IMR-90 (cell line): Measurements from ENCODE around the gene ZNF223. TPM values are rescaled to one million over a fixed set of nuclear protein-coding genes. Genes with fewer than 3 reads are reported as not detected.
A peak's percentile ranks its signal among the peaks of the same experiment; 100 is the strongest.

Source experiments
- ATAC-seq: fragments of 200-7000 bp; cut with Tn5 transposase; 2 replicates; pipeline ENCODE4 v1.9.1; 2020; ENCODE audit warnings: low read depth, mild to moderate bottlenecking, moderate library complexity
- BruUV-seq: library from RNA; stranded (reverse); fragments of 400-500 nt; replicated peaks from 2 replicates; lab custom pipeline; 2021; lab: Mats Ljungman, UMichigan
- CTCF ChIA-PET: fragments of 300-600 bp; formaldehyde crosslinking; extraction: SDS; loops from one replicate; lab custom pipeline; 2021; ENCODE audit warnings: antibody characterized with exemption; lab: Yijun Ruan, JAX
- POLR2A ChIA-PET: fragments of 300-600 bp; sonication (Branson Sonifier 250); formaldehyde crosslinking; loops from one replicate; lab custom pipeline; 2022; ENCODE audit warnings: antibody characterized with exemption; ENCODE audit not compliant: unreplicated experiment; lab: Charles Lee
- DNase-seq: peaks from one replicate; pipeline ENCODE4 v3.0.0; 2013
- H2AFZ ChIP-seq: replicated peaks from 2 replicates; pipeline ENCODE3; 2013; ENCODE audit warnings: low read length, mild to moderate bottlenecking; ENCODE audit not compliant: poor library complexity
- H2AK5ac ChIP-seq: 2 replicates; pipeline ENCODE4 v1.6.1; 2013; ENCODE audit warnings: low read depth, low read length, inconsistent platforms
- H2AK9ac ChIP-seq: replicated peaks from 2 replicates; pipeline ENCODE3; 2013; ENCODE audit warnings: mild to moderate bottlenecking, low read depth, low read length, moderate library complexity; ENCODE audit not compliant: poor library complexity
- H2BK120ac ChIP-seq: 2 replicates; pipeline ENCODE4 v1.6.1; 2013; ENCODE audit warnings: low read depth, low read length, inconsistent platforms
- H2BK15ac ChIP-seq: 3 replicates; pipeline ENCODE4 v1.6.1; 2013; ENCODE audit warnings: low read depth, low read length, inconsistent platforms
- H2BK20ac ChIP-seq: 2 replicates; pipeline ENCODE4 v1.6.1; 2013; ENCODE audit warnings: low read depth, mild to moderate bottlenecking, inconsistent platforms, low read length, moderate library complexity
- H2BK5ac ChIP-seq: 2 replicates; pipeline ENCODE4 v1.6.1; 2013; ENCODE audit warnings: mild to moderate bottlenecking, low read depth, low read length, inconsistent platforms; ENCODE audit not compliant: poor library complexity, severe bottlenecking
- H3K14ac ChIP-seq: replicated peaks from 2 replicates; pipeline ENCODE4 v1.6.1; 2013; ENCODE audit warnings: low read depth, low read length, inconsistent platforms
- H3K18ac ChIP-seq: 2 replicates; pipeline ENCODE4 v1.6.1; 2013; ENCODE audit warnings: low read depth, low read length, control low read depth
- H3K23ac ChIP-seq: 2 replicates; pipeline ENCODE4 v1.6.1; 2013; ENCODE audit warnings: low read depth, low read length, inconsistent platforms
- H3K27ac ChIP-seq: 2 replicates; pipeline ENCODE4 v1.5.1; 2013; ENCODE audit warnings: mild to moderate bottlenecking, control low read depth, low read length; ENCODE audit not compliant: insufficient read depth
- H3K27me3 ChIP-seq: 2 replicates; pipeline ENCODE4 v1.6.1; 2013; ENCODE audit warnings: low read length; ENCODE audit not compliant: control insufficient read depth, insufficient read depth
- H3K36me3 ChIP-seq: 2 replicates; pipeline ENCODE4 v1.6.1; 2013; ENCODE audit warnings: low read length, mixed read lengths; ENCODE audit not compliant: control insufficient read depth, insufficient read depth
- H3K4ac ChIP-seq: 2 replicates; pipeline ENCODE4 v1.6.1; 2013; ENCODE audit warnings: low read depth, low read length, inconsistent platforms
- H3K4me1 ChIP-seq: 2 replicates; pipeline ENCODE4 v1.6.1; 2013; ENCODE audit warnings: low read length, mixed read lengths; ENCODE audit not compliant: control insufficient read depth, insufficient read depth
- H3K4me2 ChIP-seq: 2 replicates; pipeline ENCODE4 v1.6.1; 2013; ENCODE audit warnings: low read depth, mild to moderate bottlenecking, control low read depth, low read length, moderate library complexity
- H3K4me3 ChIP-seq: 2 replicates; pipeline ENCODE4 v1.5.1; 2013; ENCODE audit warnings: low read depth, mild to moderate bottlenecking, control low read depth, low read length, moderate library complexity; ENCODE audit not compliant: insufficient read depth
- H3K56ac ChIP-seq: 2 replicates; pipeline ENCODE4 v1.6.1; 2013; ENCODE audit warnings: low read length, inconsistent platforms; ENCODE audit not compliant: insufficient read depth; ENCODE audit errors: extremely low read depth
- H3K79me1 ChIP-seq, 2 experiments: 2 replicates each; pipeline ENCODE4 v1.6.1; 2013; ENCODE audit warnings: low read length in 2 of 2, inconsistent platforms in 1 of 2, low read depth in 1 of 2
- H3K9ac ChIP-seq: 2 replicates; pipeline ENCODE4 v1.6.1; 2013; ENCODE audit warnings: low read depth, low read length, control low read depth
- H3K9me1 ChIP-seq: 2 replicates; pipeline ENCODE4 v1.6.1; 2013; ENCODE audit warnings: low read length, inconsistent platforms; ENCODE audit not compliant: insufficient read depth
- H3K9me3 ChIP-seq: 2 replicates; pipeline ENCODE4 v1.6.1; 2013; ENCODE audit warnings: low read length; ENCODE audit not compliant: control insufficient read depth, insufficient read depth
- H4K20me1 ChIP-seq: 2 replicates; pipeline ENCODE4 v1.6.1; 2013; ENCODE audit warnings: low read length, inconsistent platforms; ENCODE audit not compliant: insufficient read depth
- H4K5ac ChIP-seq: 2 replicates; pipeline ENCODE4 v1.6.1; 2013; ENCODE audit warnings: mild to moderate bottlenecking, low read depth, low read length, control low read depth
- H4K8ac ChIP-seq, 2 experiments: 2 replicates each; pipeline ENCODE4 v1.6.1; 2013; ENCODE audit warnings: low read depth in 2 of 2, low read length in 2 of 2, control low read depth in 1 of 2, inconsistent platforms in 1 of 2
- H4K91ac ChIP-seq: 2 replicates; pipeline ENCODE4 v1.6.1; 2013; ENCODE audit warnings: low read depth, low read length, inconsistent platforms; ENCODE audit not compliant: insufficient read depth
- CHD1 ChIP-seq: IDR thresholded peaks from 2 replicates; pipeline ENCODE4 v1.6.1; 2012; ENCODE audit warnings: low read depth, low read length, improper control_type of control experiment
- ELK1 ChIP-seq: fragments of 150-350 bp; IDR thresholded peaks from 2 replicates; pipeline ENCODE4 v1.6.1; 2016; ENCODE audit warnings: low read depth, mild to moderate bottlenecking, low read length, moderate library complexity, borderline replicate concordance
- MXI1 ChIP-seq: IDR thresholded peaks from 2 replicates; pipeline ENCODE4 v1.6.1; 2012; ENCODE audit warnings: low read depth, mild to moderate bottlenecking, low read length, moderate library complexity, borderline replicate concordance
- WGBS, 2 experiments: methylation state at CpG; one replicate each; pipeline versions ENCODE4 v1.1.5 to v1.1.7; 2013; ENCODE audit warnings: missing lambda C conversion rate in 2 of 2; ENCODE audit not compliant: insufficient read length in 1 of 2; ENCODE audit errors: extremely low coverage in 2 of 2; 5-methylcytosine and 5-hydroxymethylcytosine counted together
- dilution Hi-C: fragments of 300-500 bp; cut with HindIII; formaldehyde crosslinking; loops from one replicate; pipeline ENCODE4 v1.14.3; 2018; ENCODE audit warnings: low sequenced_read_pairs; ENCODE audit not compliant: unreplicated experiment
- in situ Hi-C: fragments of 300-500 bp; cut with MboI; formaldehyde crosslinking; loops from 3 replicates; pipeline ENCODE4 v1.14.3; 2019; ENCODE audit warnings: low sequenced_read_pairs, inconsistent platforms, mixed read lengths
- intact Hi-C: fragments of 100-400 bp; cut with micrococcal nuclease; formaldehyde crosslinking; loops from 2 replicates; pipeline ENCODE4 v1.10.0; 2022
- polyA plus RNA-seq, 3 experiments: library from polyadenylated mRNA; depleted of rRNA; stranded (reverse); fragments of >200 nt; gene quantifications; 2 replicates each; pipeline ENCODE4 v1.2.3, GENCODE V29; 2012; ENCODE audit warnings: low replicate concordance in 1 of 3
- total RNA-seq: library from RNA; depleted of rRNA; stranded (reverse); fragments of >200 nt; gene quantifications from 2 replicates; pipeline ENCODE4 v1.2.3, GENCODE V29; 2012

The ZNF223 gene
- total and polyA plus RNA-seq, 2 of the 4 experiments (the other 2 are of a cell fraction), result 2.3 to 16.5 TPM

- WGBS, 2 experiments, result no CpG with 5 or more reads among the region's 4 CpGs
- in situ Hi-C loops (no loop called here), intact Hi-C loops (no loop called here), dilution Hi-C loops (no loop called here)
- no peak overlapping the region for H2BK120ac ChIP-seq
- H3K4me2 ChIP-seq, result peak overlapping the region; percentile 99
- peak overlapping the region; percentile 80 for H3K9ac ChIP-seq
- H2BK20ac ChIP-seq, result no peak overlapping the region
- no TSS peak for BruUV-seq
- peak overlapping the region; percentile 65; the same call in 1 of the 2 replicates for H3K18ac ChIP-seq
- H3K27ac ChIP-seq, result peak overlapping the region; percentile 43; the same call in 1 of the 2 replicates
- H4K5ac ChIP-seq, result peak overlapping the region; percentile 99
- H2AK5ac ChIP-seq, result peak overlapping the region; percentile 2; the same call in 1 of the 2 replicates
- peaks cover 17% of the 10 kb centered on the region for H3K36me3 ChIP-seq
- DNase-seq (no peak), ATAC-seq (no peak)
- POLR2A ChIA-PET, result no interaction called here
- H4K20me1 ChIP-seq, result no peaks in the 10 kb centered on the region
- peak overlapping the region; percentile 7; the same call in 1 of the 2 replicates for H4K91ac ChIP-seq
- H3K14ac ChIP-seq, result peak overlapping the region; percentile 66
- peak overlapping the region; percentile 58 for H3K4ac ChIP-seq
- peak overlapping the region; percentile 90 to 99 for H4K8ac ChIP-seq
- CTCF ChIA-PET, result no interaction called here
- no peak overlapping the region for H2BK15ac ChIP-seq
- H2AK9ac ChIP-seq, result peak overlapping the region; percentile 93
- peaks cover 5% of the 10 kb centered on the region; the same call in 1 of the 2 replicates for H3K9me3 ChIP-seq
- peak overlapping the region; percentile 64 for H2BK5ac ChIP-seq
- peaks cover 15 to 27% of the 10 kb centered on the region in 2 experiments for H3K79me1 ChIP-seq
- H3K4me3 ChIP-seq, result peak overlapping the region; percentile 79
- H3K56ac ChIP-seq, result no peak overlapping the region
- peak overlapping the region; percentile 96 for H2AFZ ChIP-seq
- no peak overlapping the region for H3K23ac ChIP-seq
- peaks cover 8% of the 10 kb centered on the region; the same call in 1 of the 2 replicates for H3K9me1 ChIP-seq
- H3K4me1 ChIP-seq, result no peaks in the 10 kb centered on the region; the same call in 1 of the 2 replicates
- H3K27me3 ChIP-seq, result no peaks in the 10 kb centered on the region
- TF ChIP-seq CHD1 (no peak), MXI1 (no peak), ELK1 (no peak)
These were observed 27.0 kb upstream of the ZNF223 start for GRCh38 chr19:44024900-44025216.
